ENCODE data around the gene KCNG2. TPM values are rescaled to one million over a fixed set of nuclear protein-coding genes. Genes with fewer than 3 reads are reported as not detected.

The KCNG2 gene
- total RNA-seq, 1 experiment from 2014 or later: not detected

DNA sequence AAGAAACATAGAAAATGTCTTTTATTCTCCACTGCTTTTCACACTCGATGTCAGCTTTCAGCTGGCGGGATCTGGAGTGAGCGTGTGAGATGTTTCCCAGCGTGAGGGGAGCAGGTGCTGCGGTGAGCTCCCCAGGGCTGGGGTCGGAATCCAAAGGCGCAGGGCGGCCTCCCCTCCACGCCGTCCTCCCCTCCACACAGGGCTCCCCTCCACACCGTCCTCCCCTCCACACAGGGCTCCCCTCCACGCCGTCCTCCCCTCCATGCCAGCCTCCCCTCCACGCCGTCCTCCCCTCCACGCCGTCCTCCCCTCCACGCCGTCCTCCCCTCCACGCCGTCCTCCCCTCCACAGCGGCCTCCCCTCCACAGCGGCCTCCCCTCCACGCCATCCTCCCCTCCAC lies 26.9 kb upstream of the KCNG2 start:
- no peaks in the 10 kb centered on the region for H3K4me1 ChIP-seq
- ChIA-PET CTCF (no interaction called here), POLR2A (no interaction called here)
- DNase-seq: no peak
- peaks cover 9% of the 10 kb centered on the region for H3K27me3 Mint-ChIP-seq (ENCODE audit: insufficient read depth, unreplicated experiment)
- H3K4me3 Mint-ChIP-seq (ENCODE audit: unreplicated experiment): no peak overlapping the region
- no peak overlapping the region for H3K27ac Mint-ChIP-seq (ENCODE audit: unreplicated experiment)
- intact Hi-C loops (cut with micrococcal nuclease; ENCODE audit: unreplicated experiment): no loop called here
- TF ChIP-seq, protein P1, sequence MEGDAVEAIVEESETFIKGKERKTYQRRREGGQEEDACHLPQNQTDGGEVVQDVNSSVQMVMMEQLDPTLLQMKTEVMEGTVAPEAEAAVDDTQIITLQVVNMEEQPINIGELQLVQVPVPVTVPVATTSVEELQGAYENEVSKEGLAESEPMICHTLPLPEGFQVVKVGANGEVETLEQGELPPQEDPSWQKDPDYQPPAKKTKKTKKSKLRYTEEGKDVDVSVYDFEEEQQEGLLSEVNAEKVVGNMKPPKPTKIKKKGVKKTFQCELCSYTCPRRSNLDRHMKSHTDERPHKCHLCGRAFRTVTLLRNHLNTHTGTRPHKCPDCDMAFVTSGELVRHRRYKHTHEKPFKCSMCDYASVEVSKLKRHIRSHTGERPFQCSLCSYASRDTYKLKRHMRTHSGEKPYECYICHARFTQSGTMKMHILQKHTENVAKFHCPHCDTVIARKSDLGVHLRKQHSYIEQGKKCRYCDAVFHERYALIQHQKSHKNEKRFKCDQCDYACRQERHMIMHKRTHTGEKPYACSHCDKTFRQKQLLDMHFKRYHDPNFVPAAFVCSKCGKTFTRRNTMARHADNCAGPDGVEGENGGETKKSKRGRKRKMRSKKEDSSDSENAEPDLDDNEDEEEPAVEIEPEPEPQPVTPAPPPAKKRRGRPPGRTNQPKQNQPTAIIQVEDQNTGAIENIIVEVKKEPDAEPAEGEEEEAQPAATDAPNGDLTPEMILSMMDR (IDR thresholded peaks at IDR 0.05; ENCODE audit: insufficient read depth in 1 of 2, low read depth in 1 of 2, low read length in 1 of 2, severe bottlenecking in 1 of 2, unreplicated experiment in 1 of 2): no peak
- peaks cover 9% of the 10 kb centered on the region for H3K9me3 Mint-ChIP-seq (ENCODE audit: unreplicated experiment)
- H3K36me3 ChIP-seq (ENCODE audit: control insufficient read depth, insufficient read depth, low read length): no peaks in the 10 kb centered on the region
- H3K9me3 ChIP-seq: no peaks in the 10 kb centered on the region
- no TSS peak for BruUV-seq (replicated peaks)
- H3K4me3 ChIP-seq (ENCODE audit: low read depth, low read length): no peak overlapping the region
- H3K4me1 Mint-ChIP-seq (ENCODE audit: low read depth, unreplicated experiment): no peaks in the 10 kb centered on the region
- no peaks in the 10 kb centered on the region for H3K36me3 Mint-ChIP-seq (ENCODE audit: insufficient read depth, unreplicated experiment)
- no peaks in the 10 kb centered on the region for H3K27me3 ChIP-seq (replicated peaks; ENCODE audit: control insufficient read depth, insufficient read depth, low read length)

DNA sequence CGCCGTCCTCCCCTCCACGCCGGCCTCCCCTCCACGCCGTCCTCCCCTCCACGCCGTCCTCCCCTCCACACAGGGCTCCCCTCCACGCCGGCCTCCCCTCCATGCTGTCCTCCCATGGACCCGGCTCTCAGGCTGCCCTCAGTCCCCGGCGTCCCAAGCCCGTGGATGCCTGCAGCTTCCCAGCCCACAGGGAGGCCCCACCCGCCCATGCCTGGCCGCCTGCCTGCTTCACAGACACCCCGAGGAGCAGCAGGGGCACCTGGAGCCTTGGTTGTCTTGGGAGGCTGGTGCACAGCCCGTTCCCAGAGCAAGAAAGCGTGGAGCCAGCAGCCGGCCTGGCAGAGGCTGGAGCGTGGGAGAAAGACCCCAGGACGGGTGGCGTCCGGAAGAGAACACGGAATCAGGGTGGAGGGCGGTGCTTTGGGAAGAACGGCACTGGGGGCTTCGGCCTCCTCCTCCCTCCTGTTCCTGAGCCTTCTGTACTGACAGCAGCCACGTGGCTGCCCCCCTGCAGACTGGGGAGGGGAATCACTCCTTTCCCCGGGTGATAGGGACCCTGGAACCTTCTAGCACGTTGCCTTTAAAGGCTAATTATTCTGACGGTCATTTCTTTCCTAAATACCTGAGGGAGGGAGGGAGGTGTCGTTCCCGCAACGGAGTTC lies 26.2 kb upstream of the KCNG2 start:
- POLR2A ChIA-PET: no interaction called here
- Mint-ChIP-seq H3K36me3 (ENCODE audit: insufficient read depth, unreplicated experiment) (no peaks in the 10 kb centered on the region), H3K4me3 (ENCODE audit: unreplicated experiment) (no peak overlapping the region), H3K9me3 (ENCODE audit: unreplicated experiment) (peaks cover 9% of the 10 kb centered on the region), H3K4me1 (ENCODE audit: low read depth, unreplicated experiment) (no peaks in the 10 kb centered on the region), H3K27ac (ENCODE audit: unreplicated experiment) (no peak overlapping the region), H3K27me3 (ENCODE audit: insufficient read depth, unreplicated experiment) (peaks cover 9% of the 10 kb centered on the region)
- CTCF ChIA-PET: no interaction called here
- Histone ChIP-seq H3K9me3 (no peaks in the 10 kb centered on the region), H3K36me3 (ENCODE audit: control insufficient read depth, insufficient read depth, low read length) (no peaks in the 10 kb centered on the region), H3K27me3 (replicated peaks; ENCODE audit: control insufficient read depth, insufficient read depth, low read length) (no peaks in the 10 kb centered on the region), H3K4me3 (ENCODE audit: low read depth, low read length) (no peak overlapping the region), H3K4me1 (no peaks in the 10 kb centered on the region)
- no TSS peak for BruUV-seq (replicated peaks)
- DNase-seq: no peak
- intact Hi-C loops (cut with micrococcal nuclease; ENCODE audit: unreplicated experiment): no loop called here
- TF ChIP-seq, protein P1 (IDR thresholded peaks at IDR 0.05; ENCODE audit: insufficient read depth in 1 of 2, low read depth in 1 of 2, low read length in 1 of 2, severe bottlenecking in 1 of 2, unreplicated experiment in 1 of 2): no peak

DNA sequence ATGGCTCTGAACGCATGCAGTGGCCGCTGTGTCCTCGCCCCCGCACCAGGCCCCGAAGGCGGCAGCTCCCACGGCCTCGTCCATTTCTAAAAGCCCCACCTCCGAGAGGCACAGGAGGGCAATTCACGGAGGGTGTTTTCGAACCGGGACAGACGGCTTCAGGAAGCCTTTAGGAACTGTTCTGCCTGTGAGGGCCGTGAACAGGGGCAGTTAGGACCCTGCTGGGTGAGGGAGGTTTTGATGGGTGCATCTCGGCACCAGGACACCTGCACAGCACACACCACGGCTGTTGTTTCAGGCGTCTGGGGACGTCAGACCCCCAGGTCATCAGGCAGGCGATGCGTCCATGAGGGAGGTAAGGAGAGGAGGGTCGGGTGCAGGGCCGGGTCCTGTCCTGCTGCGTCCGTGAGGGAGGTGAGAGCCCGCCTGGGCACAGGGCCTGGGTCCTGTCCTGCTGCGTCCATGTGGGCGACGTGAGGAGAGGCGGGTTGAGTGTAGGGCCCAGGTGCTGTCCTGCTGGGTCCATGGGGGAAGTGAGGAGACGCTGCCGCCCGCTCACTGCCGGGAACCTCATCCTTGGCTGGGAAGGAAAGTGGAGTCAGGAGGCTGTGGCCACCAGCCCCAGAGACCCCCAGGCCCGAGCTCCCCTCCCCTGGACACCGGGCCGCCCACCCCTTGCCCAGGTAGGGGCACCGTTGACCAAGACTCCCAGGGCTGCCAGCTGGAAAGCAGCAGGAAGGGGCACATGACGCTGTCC lies 25.5 kb upstream of the KCNG2 start:
- Histone ChIP-seq H3K9me3 (no peaks in the 10 kb centered on the region), H3K4me1 (no peaks in the 10 kb centered on the region), H3K4me3 (ENCODE audit: low read depth, low read length) (no peak overlapping the region), H3K27me3 (replicated peaks; ENCODE audit: control insufficient read depth, insufficient read depth, low read length) (no peaks in the 10 kb centered on the region), H3K36me3 (ENCODE audit: control insufficient read depth, insufficient read depth, low read length) (no peaks in the 10 kb centered on the region)
- no peak for DNase-seq
- H3K27me3 Mint-ChIP-seq (ENCODE audit: insufficient read depth, unreplicated experiment): peaks cover 9% of the 10 kb centered on the region
- H3K9me3 Mint-ChIP-seq (ENCODE audit: unreplicated experiment): peaks cover 9% of the 10 kb centered on the region
- intact Hi-C loops (cut with micrococcal nuclease; ENCODE audit: unreplicated experiment): no loop called here
- TF ChIP-seq, protein P1 (IDR thresholded peaks at IDR 0.05; ENCODE audit: insufficient read depth in 1 of 2, low read depth in 1 of 2, low read length in 1 of 2, severe bottlenecking in 1 of 2, unreplicated experiment in 1 of 2): no peak
- no peak overlapping the region for H3K27ac Mint-ChIP-seq (ENCODE audit: unreplicated experiment)
- BruUV-seq (replicated peaks): no TSS peak
- H3K4me1 Mint-ChIP-seq (ENCODE audit: low read depth, unreplicated experiment): no peaks in the 10 kb centered on the region
- POLR2A ChIA-PET: no interaction called here
- CTCF ChIA-PET: no interaction called here
- no peaks in the 10 kb centered on the region for H3K36me3 Mint-ChIP-seq (ENCODE audit: insufficient read depth, unreplicated experiment)
- H3K4me3 Mint-ChIP-seq (ENCODE audit: unreplicated experiment): no peak overlapping the region
